Adrenal gland (tissue), 12 donors: ENCODE results near the gene CEACAM3. TPM values are rescaled to one million over a fixed set of nuclear protein-coding genes. Genes with fewer than 3 reads are reported as not detected.

ENCODE experiments used
- DNase-seq, 7 donors: peaks; one replicate each; pipeline ENCODE4 v3.0.0-alpha.2; 2019 to 2020
- H3K27ac ChIP-seq, 5 donors: fragments of 200-600 bp; sonication (generic) in 4 of 5; 1 replicate in 3 of 5; 2 replicates in 2 of 5; pipeline versions ENCODE4 v1.5.1 to v1.8.0; 2016 to 2020; ENCODE audit warnings: mild to moderate bottlenecking in 1 of 5
- H3K27me3 ChIP-seq: fragments of 200-600 bp; 2 replicates; pipeline ENCODE4 v1.8.0; 2021
- H3K36me3 ChIP-seq, 2 donors: fragments of 200-600 bp; replicated peaks in 1 of 2; 1 replicate in 1 of 2; 2 replicates in 1 of 2; pipeline versions ENCODE4 v1.5.1 to v1.8.0; 2018 to 2022
- H3K4me1 ChIP-seq, 2 donors: fragments of 200-600 bp; replicated peaks in 1 of 2; 1 replicate in 1 of 2; 2 replicates in 1 of 2; pipeline versions ENCODE4 v1.5.1 to v1.8.0; 2018 to 2021
- H3K4me3 ChIP-seq, 4 donors: fragments of 200-600 bp; sonication (generic) in 3 of 4; one replicate each; pipeline ENCODE4 v1.5.1; 2016 to 2018
- H3K9me3 ChIP-seq, 3 donors: fragments of 200-600 bp; sonication (generic) in 1 of 3; replicated peaks in 1 of 3; 1 replicate in 2 of 3; 2 replicates in 1 of 3; pipeline versions ENCODE4 v1.5.1 to v1.8.0; 2016 to 2021
- POLR2A ChIP-seq, 2 donors: fragments of 450-650 bp; IDR thresholded peaks; one replicate each; pipeline ENCODE4 v1.6.1; 2017; ENCODE audit warnings: antibody characterized with exemption in 2 of 2, mild to moderate bottlenecking in 2 of 2, moderate library complexity in 1 of 2
- WGBS, 4 donors: extraction: QIAGEN DNeasy Blood & Tissue Kit in 2 of 4; methylation state at CpG; one replicate each; pipeline versions ENCODE4 v1.1.5 to v1.1.7; 2013 to 2017; 5-methylcytosine and 5-hydroxymethylcytosine counted together
- intact Hi-C, 2 donors: fragments of 100-400 bp; cut with DNase I; formaldehyde crosslinking; loops; one replicate each; pipeline versions ENCODE4 v1.14.1 to v1.15.0; 2022 to 2023
- polyA plus RNA-seq, 3 donors: library from polyadenylated mRNA; stranded (reverse); fragments of 200-250 nt in 2 of 3; fragments of 350-450 nt in 1 of 3; fragmentation: Illumina TruSeq in 1 of 3; extraction: RNeasy Lipid Tissue Mini Kit (QIAGEN cat#74804) in 1 of 3; gene quantifications; one replicate each; pipeline ENCODE4 v1.2.3, GENCODE V29; 2013 to 2014
- total RNA-seq, 9 donors: library from RNA; depleted of rRNA in 4 of 9; stranded (reverse); fragments of >200 nt in 4 of 9; fragments of 120-200 nt in 1 of 9; fragmentation: NEBNext Ultra II Directional in 1 of 9; extraction: Animal tissue kit (Norgen Biotek cat#: 25700) in 1 of 9; gene quantifications; one replicate each; pipeline versions ENCODE4 v1.1.0 to v1.2.4, GENCODE V29; 2013 to 2023
- TF ChIP-seq, protein P1 (sequence below), 6 experiments: fragments of 450-650 bp in 4 of 6; fragments of 200-600 bp in 2 of 6; sonication (generic) in 1 of 6; IDR thresholded peaks; 1 replicate in 5 of 6; 2 replicates in 1 of 6; pipeline versions ENCODE4 v1.5.1 to v1.8.0; 2016 to 2021; ENCODE audit warnings: antibody characterized with exemption in 6 of 6, mild to moderate bottlenecking in 2 of 6, moderate library complexity in 1 of 6
- donor health status: healthy with polysubstance abuse.
- donor health status: Bipolar disorder and iron deficiency.
- donor health status: DM: yes; HTN: yes; CAD: no.
- donor health status: DM: no; HTN: no; CAD: no.
- donor health status: DM: no; HTN: no; CAD: no.
- donor health status: DM: yes; HTN: yes; CAD: no.

CEACAM3 gene
- total and polyA plus RNA-seq, 12 donors, result 0.11 to 0.99 (median 0.32) TPM; not detected in 7

DNA sequence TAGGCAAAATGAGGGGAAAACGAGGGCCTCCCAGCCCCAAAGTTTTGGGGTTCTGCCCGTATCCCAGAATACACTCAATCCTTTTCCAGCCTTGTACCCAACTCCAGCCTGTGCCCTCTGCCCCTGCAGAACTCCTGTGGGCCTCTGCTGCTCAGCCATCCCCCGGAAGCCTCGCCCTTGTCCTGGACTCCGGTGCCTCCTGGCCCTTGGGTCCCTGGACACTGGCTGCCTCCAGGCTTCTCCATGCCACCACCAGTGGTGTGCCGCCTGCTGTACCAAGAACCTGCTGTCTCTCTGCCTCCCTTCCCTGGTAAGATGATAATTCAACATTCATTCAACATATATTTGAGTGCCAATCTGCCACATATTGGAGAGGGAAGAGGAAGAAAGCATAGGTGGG, 52.3 kb downstream of the CEACAM3 start:
- no peak overlapping the region for H3K4me3 ChIP-seq
- no peak for DNase-seq
- intact Hi-C loops, result no loop called here
- TF ChIP-seq POLR2A (IDR thresholded peaks at IDR 0.05), result no peak
- TF ChIP-seq, protein P1, sequence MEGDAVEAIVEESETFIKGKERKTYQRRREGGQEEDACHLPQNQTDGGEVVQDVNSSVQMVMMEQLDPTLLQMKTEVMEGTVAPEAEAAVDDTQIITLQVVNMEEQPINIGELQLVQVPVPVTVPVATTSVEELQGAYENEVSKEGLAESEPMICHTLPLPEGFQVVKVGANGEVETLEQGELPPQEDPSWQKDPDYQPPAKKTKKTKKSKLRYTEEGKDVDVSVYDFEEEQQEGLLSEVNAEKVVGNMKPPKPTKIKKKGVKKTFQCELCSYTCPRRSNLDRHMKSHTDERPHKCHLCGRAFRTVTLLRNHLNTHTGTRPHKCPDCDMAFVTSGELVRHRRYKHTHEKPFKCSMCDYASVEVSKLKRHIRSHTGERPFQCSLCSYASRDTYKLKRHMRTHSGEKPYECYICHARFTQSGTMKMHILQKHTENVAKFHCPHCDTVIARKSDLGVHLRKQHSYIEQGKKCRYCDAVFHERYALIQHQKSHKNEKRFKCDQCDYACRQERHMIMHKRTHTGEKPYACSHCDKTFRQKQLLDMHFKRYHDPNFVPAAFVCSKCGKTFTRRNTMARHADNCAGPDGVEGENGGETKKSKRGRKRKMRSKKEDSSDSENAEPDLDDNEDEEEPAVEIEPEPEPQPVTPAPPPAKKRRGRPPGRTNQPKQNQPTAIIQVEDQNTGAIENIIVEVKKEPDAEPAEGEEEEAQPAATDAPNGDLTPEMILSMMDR (IDR thresholded peaks at IDR 0.05), result no peak
- no peak overlapping the region for H3K27ac ChIP-seq
- H3K36me3 ChIP-seq, result no peaks in the 10 kb centered on the region
- no peaks in the 10 kb centered on the region for H3K9me3 ChIP-seq
- 85 to 92% (median 89%) methylated on average over 6 of the region's 6 CpGs for WGBS, 4 donors
- H3K4me1 ChIP-seq, result no peaks in the 10 kb centered on the region
- no peaks in the 10 kb centered on the region for H3K27me3 ChIP-seq

DNA sequence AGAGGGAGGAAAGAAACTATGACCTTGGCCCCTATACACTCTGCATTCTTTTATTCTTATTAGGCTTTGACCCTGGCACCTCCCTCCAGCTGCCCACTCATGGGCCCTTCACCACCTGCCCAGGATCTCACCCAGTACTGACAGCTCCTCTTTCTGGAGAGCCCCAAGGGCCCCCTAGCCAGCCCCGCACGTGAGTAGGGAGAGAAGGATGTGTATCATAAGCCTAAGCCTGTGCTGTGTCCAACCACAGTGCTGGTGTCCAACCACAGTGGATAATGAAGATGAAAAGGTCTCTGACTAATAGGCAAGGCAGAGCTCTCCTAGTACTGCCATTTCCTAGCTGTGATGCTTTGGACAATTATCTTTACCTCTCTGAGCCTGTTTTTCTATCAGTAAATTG, 52.7 kb downstream of the CEACAM3 start:
- Histone ChIP-seq H3K9me3 (no peaks in the 10 kb centered on the region), H3K4me1 (no peaks in the 10 kb centered on the region), H3K36me3 (no peaks in the 10 kb centered on the region), H3K27ac (no peak overlapping the region), H3K27me3 (no peaks in the 10 kb centered on the region), H3K4me3 (no peak overlapping the region)
- 73 to 95% (median 84%) methylated on average over 2 of the region's 2 CpGs for WGBS, 4 donors
- DNase-seq, result no peak
- TF ChIP-seq POLR2A (IDR thresholded peaks at IDR 0.05), result no peak
- TF ChIP-seq, protein P1 (IDR thresholded peaks at IDR 0.05), result no peak
- intact Hi-C loops, result no loop called here

DNA sequence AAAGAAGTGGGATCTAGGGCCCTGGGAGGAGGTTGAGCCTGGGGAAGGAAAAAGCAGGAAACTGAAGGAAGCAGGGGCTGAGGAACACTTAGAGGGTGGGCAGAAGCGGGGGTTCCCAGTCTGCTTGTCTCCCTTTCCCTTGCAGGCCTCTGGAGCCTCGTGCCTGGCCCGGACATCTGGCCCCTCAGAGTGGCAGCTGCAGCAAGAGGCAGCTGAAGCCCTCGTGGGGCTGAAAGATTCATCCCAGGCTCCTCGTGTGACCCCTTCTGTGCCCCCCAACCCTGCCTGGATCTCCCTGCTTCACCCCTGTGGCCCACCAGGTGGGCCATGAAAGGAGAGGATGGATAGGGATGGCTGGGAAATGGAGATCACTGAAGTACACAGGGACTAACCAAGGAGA, 54.0 kb downstream of the CEACAM3 start:
- Histone ChIP-seq H3K9me3 (no peaks in the 10 kb centered on the region), H3K27ac (no peak overlapping the region), H3K36me3 (no peaks in the 10 kb centered on the region), H3K4me3 (no peak overlapping the region), H3K4me1 (no peaks in the 10 kb centered on the region), H3K27me3 (no peaks in the 10 kb centered on the region)
- no peak for DNase-seq
- 65 to 100% (median 69%) methylated on average over 1 to 5 of the region's 5 CpGs for WGBS, 4 donors
- no peak for TF ChIP-seq POLR2A (IDR thresholded peaks at IDR 0.05)
- TF ChIP-seq, protein P1 (IDR thresholded peaks at IDR 0.05), result no peak
- intact Hi-C loops, result no loop called here

DNA sequence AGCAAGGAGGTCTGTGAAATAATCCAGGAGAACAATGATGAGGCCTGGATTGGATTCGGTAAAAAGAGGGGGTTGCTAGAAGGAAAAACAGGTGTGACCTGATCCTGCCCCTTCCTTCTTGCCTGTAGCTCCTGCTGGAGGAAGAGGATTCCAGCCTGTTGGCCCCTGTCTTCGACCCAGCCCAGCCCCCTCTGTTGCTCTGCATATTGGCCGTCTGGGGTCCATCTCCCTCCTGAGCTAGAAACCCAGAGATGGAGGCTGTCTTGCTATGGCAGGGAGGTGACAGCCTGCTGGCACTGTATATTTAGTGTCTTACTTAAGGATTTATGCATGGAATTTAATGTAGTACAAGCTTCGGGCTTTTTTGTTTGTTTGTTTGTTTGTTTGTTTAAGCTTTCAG, 55.1 kb downstream of the CEACAM3 start:
- no peaks in the 10 kb centered on the region for H3K9me3 ChIP-seq
- intact Hi-C loops, result no loop called here
- no peak overlapping the region for H3K27ac ChIP-seq
- TF ChIP-seq, protein P1 (IDR thresholded peaks at IDR 0.05), result no peak
- TF ChIP-seq POLR2A (IDR thresholded peaks at IDR 0.05), result no peak
- H3K4me3 ChIP-seq, result no peak overlapping the region
- no peaks in the 10 kb centered on the region for H3K36me3 ChIP-seq
- WGBS, 4 donors, result 35 to 42% (median 39%) methylated on average over 4 of the region's 4 CpGs
- no peaks in the 10 kb centered on the region for H3K4me1 ChIP-seq
- H3K27me3 ChIP-seq, result no peaks in the 10 kb centered on the region
- no peak for DNase-seq
